A673 (cell line): ENCODE data around the gene SYNRG. TPM values are rescaled to one million over a fixed set of nuclear protein-coding genes. Genes with fewer than 3 reads are reported as not detected.

Source experiments
- BruUV-seq: library from RNA; stranded (reverse); fragments of 400-500 nt; replicated peaks from 2 replicates; lab custom pipeline; 2021; lab: Mats Ljungman, UMichigan
- CTCF ChIA-PET: fragments of 300-600 bp; sonication (Branson Sonifier 250); formaldehyde crosslinking; loops from one replicate; lab custom pipeline; 2022; ENCODE audit warnings: antibody characterized with exemption; lab: Charles Lee
- POLR2A ChIA-PET: fragments of 300-600 bp; sonication (Branson Sonifier 250); formaldehyde crosslinking; loops from one replicate; lab custom pipeline; 2022; ENCODE audit warnings: antibody characterized with exemption; ENCODE audit not compliant: low non-redundant PET; lab: Charles Lee
- DNase-seq: peaks from one replicate; pipeline ENCODE4 v3.0.0-alpha.2; 2015; ENCODE audit warnings: low spot score
- H3K27ac ChIP-seq: fragments of 200-600 bp; sonication (generic); 2 replicates; pipeline ENCODE4 v1.5.1; 2016; ENCODE audit warnings: mixed run types, low read depth, mild to moderate bottlenecking, mixed read lengths, antibody characterized with exemption, low read length; ENCODE audit not compliant: poor library complexity, severe bottlenecking
- H3K27me3 ChIP-seq: fragments of 200-600 bp; sonication (generic); replicated peaks from 2 replicates; pipeline ENCODE4 v1.6.1; 2017; ENCODE audit warnings: mixed run types, low read depth, mild to moderate bottlenecking, mixed read lengths, antibody characterized with exemption, low read length; ENCODE audit not compliant: insufficient read depth, poor library complexity
- H3K36me3 ChIP-seq: fragments of 200-600 bp; sonication (generic); 2 replicates; pipeline ENCODE4 v1.6.1; 2016; ENCODE audit warnings: mixed run types, mild to moderate bottlenecking, mixed read lengths, antibody characterized with exemption, low read length; ENCODE audit not compliant: insufficient read depth, poor library complexity, severe bottlenecking
- H3K4me1 ChIP-seq: fragments of 200-600 bp; sonication (generic); 2 replicates; pipeline ENCODE4 v1.6.1; 2017; ENCODE audit warnings: mixed run types, mild to moderate bottlenecking, mixed read lengths, antibody characterized with exemption, low read length; ENCODE audit not compliant: insufficient read depth, poor library complexity, severe bottlenecking
- H3K4me3 ChIP-seq: fragments of 200-600 bp; sonication (generic); 2 replicates; pipeline ENCODE4 v1.5.1; 2016; ENCODE audit warnings: low read depth, mixed run types, mild to moderate bottlenecking, mixed read lengths, low read length; ENCODE audit not compliant: poor library complexity, severe bottlenecking
- H3K9me3 ChIP-seq: fragments of 200-600 bp; sonication (generic); 2 replicates; pipeline ENCODE4 v1.6.1; 2016; ENCODE audit warnings: mixed run types, low read depth, mild to moderate bottlenecking, mixed read lengths, antibody characterized with exemption, low read length; ENCODE audit not compliant: poor library complexity, severe bottlenecking
- CTCF ChIP-seq: fragments of 300-800, 200-600 bp; sonication (generic); conservative IDR thresholded peaks from 2 replicates; pipeline ENCODE4 v1.5.1; 2017; ENCODE audit warnings: low read depth, mild to moderate bottlenecking, antibody characterized with exemption, low read length, moderate library complexity, mixed read lengths
- EZH2 ChIP-seq: fragments of 200-600 bp; sonication (generic); IDR thresholded peaks from 2 replicates; pipeline ENCODE4 v1.6.1; 2017; ENCODE audit warnings: borderline replicate concordance, low read depth, mild to moderate bottlenecking, mixed read lengths, antibody characterized with exemption, low read length; ENCODE audit not compliant: poor library complexity, severe bottlenecking
- intact Hi-C: fragments of 100-400 bp; cut with micrococcal nuclease; formaldehyde crosslinking; loops from one replicate; pipeline ENCODE4 v1.10.0; 2022; ENCODE audit not compliant: unreplicated experiment
- total RNA-seq: library from RNA; stranded (reverse); gene quantifications from 2 replicates; pipeline ENCODE4 v1.2.3, GENCODE V29; 2021

The SYNRG gene
- total RNA-seq, 1 experiment from 2014 or later, result 22.5 TPM

GRCh38 chr17:37568350-37569053, 40.7 kb downstream of the SYNRG start:
- no peak overlapping the region for H3K4me3 ChIP-seq
- no peak overlapping the region for H3K27ac ChIP-seq
- H3K27me3 ChIP-seq, result no peaks in the 10 kb centered on the region
- intact Hi-C loops, result no loop called here
- no TSS peak for BruUV-seq
- POLR2A ChIA-PET, result no interaction called here
- H3K9me3 ChIP-seq, result no peaks in the 10 kb centered on the region
- DNase-seq, result no peak
- TF ChIP-seq EZH2 (no peak), CTCF (no peak)
- H3K4me1 ChIP-seq, result no peaks in the 10 kb centered on the region
- H3K36me3 ChIP-seq, result peaks cover 11% of the 10 kb centered on the region
- CTCF ChIA-PET, result no interaction called here

GRCh38 chr17:37567538-37567937, 41.7 kb downstream of the SYNRG start:
- ChIA-PET POLR2A (no interaction called here), CTCF (no interaction called here)
- Histone ChIP-seq H3K36me3 (peaks cover 11% of the 10 kb centered on the region), H3K4me1 (no peaks in the 10 kb centered on the region), H3K27ac (no peak overlapping the region), H3K27me3 (no peaks in the 10 kb centered on the region), H3K9me3 (no peaks in the 10 kb centered on the region), H3K4me3 (no peak overlapping the region)
- no TSS peak for BruUV-seq
- TF ChIP-seq EZH2 (no peak), CTCF (no peak)
- intact Hi-C loops, result no loop called here
- DNase-seq, result no peak

- Histone ChIP-seq H3K4me3 (no peak overlapping the region), H3K4me1 (no peaks in the 10 kb centered on the region), H3K27me3 (no peaks in the 10 kb centered on the region), H3K27ac (no peak overlapping the region), H3K9me3 (no peaks in the 10 kb centered on the region), H3K36me3 (peaks cover 11% of the 10 kb centered on the region)
- TF ChIP-seq CTCF, result no peak
- no peak for TF ChIP-seq EZH2
- CTCF ChIA-PET, result no interaction called here
- BruUV-seq, result no TSS peak
- POLR2A ChIA-PET, result no interaction called here
- intact Hi-C loops, result no loop called here
- no peak for DNase-seq
Measured at GRCh38 chr17:37567137-37567536, 42.1 kb downstream of the SYNRG start.
